Parathyroid adenoma (tissue), 2 donors: ENCODE measurements around the gene TRAM2.

Source experiments
- H2AFZ ChIP-seq: fragments of 300-600 bp; sonication (generic); one replicate; pipeline ENCODE4 v1.7.0; 2017; ENCODE audit warnings: antibody characterized with exemption, mild to moderate bottlenecking
- H3K27ac ChIP-seq: fragments of 300-600 bp; sonication (generic); one replicate; pipeline ENCODE4 v1.7.0; 2017
- H3K27me3 ChIP-seq: fragments of 300-600 bp; sonication (generic); one replicate; pipeline ENCODE4 v1.7.0; 2017; ENCODE audit warnings: low read length; ENCODE audit not compliant: control insufficient read depth, insufficient read depth
- H3K36me3 ChIP-seq: fragments of 300-600 bp; sonication (generic); one replicate; pipeline ENCODE4 v1.7.0; 2017; ENCODE audit warnings: low read length; ENCODE audit not compliant: control insufficient read depth, insufficient read depth
- H3K4me1 ChIP-seq: fragments of 300-600 bp; sonication (generic); one replicate; pipeline ENCODE4 v1.7.0; 2017; ENCODE audit warnings: control low read depth
- H3K4me2 ChIP-seq: fragments of 300-600 bp; sonication (generic); one replicate; pipeline ENCODE4 v1.7.0; 2017; ENCODE audit warnings: low read length
- H3K4me3 ChIP-seq: fragments of 300-600 bp; sonication (generic); one replicate; pipeline ENCODE4 v1.7.0; 2017; ENCODE audit warnings: low read depth, low read length
- H3K79me2 ChIP-seq: fragments of 300-600 bp; sonication (generic); one replicate; pipeline ENCODE4 v1.7.0; 2017; ENCODE audit warnings: control low read depth
- H3K9ac ChIP-seq: fragments of 300-600 bp; sonication (generic); one replicate; pipeline ENCODE4 v1.7.0; 2017; ENCODE audit warnings: mild to moderate bottlenecking
- H3K9me3 ChIP-seq: fragments of 300-600 bp; sonication (generic); one replicate; pipeline ENCODE4 v1.7.0; 2017; ENCODE audit warnings: low read length; ENCODE audit not compliant: control insufficient read depth
- CTCF ChIP-seq: fragments of 300-600 bp; sonication (generic); IDR thresholded peaks from one replicate; pipeline ENCODE4 v1.7.0; 2017; ENCODE audit warnings: antibody characterized with exemption, mild to moderate bottlenecking
- donor health status: primary hyperparathyroidism.

Gene TRAM2

GRCh38 chr6:52611833-52612232 is 35.0 kb upstream of the TRAM2 start:
- H3K27ac ChIP-seq = no peak overlapping the region
- H3K4me1 ChIP-seq = no peaks in the 10 kb centered on the region
- TF ChIP-seq CTCF = no peak
- H3K9me3 ChIP-seq = no peaks in the 10 kb centered on the region
- H3K36me3 ChIP-seq = no peaks in the 10 kb centered on the region
- H3K27me3 ChIP-seq = no peaks in the 10 kb centered on the region
- H3K4me3 ChIP-seq = no peak overlapping the region
- no peaks in the 10 kb centered on the region for H3K79me2 ChIP-seq
- H2AFZ ChIP-seq = no peak overlapping the region
- H3K4me2 ChIP-seq = no peak overlapping the region
- H3K9ac ChIP-seq = no peak overlapping the region

- TF ChIP-seq CTCF = no peak
- no peak overlapping the region for H3K27ac ChIP-seq
- H3K27me3 ChIP-seq = no peaks in the 10 kb centered on the region
- H3K4me3 ChIP-seq = no peak overlapping the region
- H3K79me2 ChIP-seq = no peaks in the 10 kb centered on the region
- no peaks in the 10 kb centered on the region for H3K4me1 ChIP-seq
- H3K9me3 ChIP-seq = no peaks in the 10 kb centered on the region
- no peak overlapping the region for H3K4me2 ChIP-seq
- no peak overlapping the region for H3K9ac ChIP-seq
- no peaks in the 10 kb centered on the region for H3K36me3 ChIP-seq
- no peak overlapping the region for H2AFZ ChIP-seq
Observed at GRCh38 chr6:52610745-52611355, 34.0 kb upstream of the TRAM2 start.

GRCh38 chr6:52610011-52610410 is 33.2 kb upstream of the TRAM2 start:
- Histone ChIP-seq H3K27me3 (no peaks in the 10 kb centered on the region), H3K4me1 (no peaks in the 10 kb centered on the region), H3K36me3 (no peaks in the 10 kb centered on the region), H3K4me2 (no peak overlapping the region), H3K27ac (no peak overlapping the region), H3K9me3 (no peaks in the 10 kb centered on the region), H3K9ac (no peak overlapping the region), H3K79me2 (no peaks in the 10 kb centered on the region), H3K4me3 (no peak overlapping the region), H2AFZ (no peak overlapping the region)
- no peak for TF ChIP-seq CTCF

GRCh38 chr6:52605610-52606185 is 28.8 kb upstream of the TRAM2 start:
- H3K27ac ChIP-seq = no peak overlapping the region
- H3K27me3 ChIP-seq = no peaks in the 10 kb centered on the region
- H3K4me3 ChIP-seq = no peak overlapping the region
- H3K9me3 ChIP-seq = no peaks in the 10 kb centered on the region
- H2AFZ ChIP-seq = no peak overlapping the region
- no peaks in the 10 kb centered on the region for H3K79me2 ChIP-seq
- no peak overlapping the region for H3K4me2 ChIP-seq
- no peaks in the 10 kb centered on the region for H3K36me3 ChIP-seq
- TF ChIP-seq CTCF = no peak
- no peak overlapping the region for H3K9ac ChIP-seq
- H3K4me1 ChIP-seq = no peaks in the 10 kb centered on the region
